CD4-positive, alpha-beta T cell treated with Interferon gamma for 1 hour (primary cell): ENCODE measurements around the gene ALKBH3.

Source experiments
- DNase-seq: peaks from one replicate; pipeline ENCODE4 v3.0.0-alpha.2; 2020

ALKBH3 gene

DNA sequence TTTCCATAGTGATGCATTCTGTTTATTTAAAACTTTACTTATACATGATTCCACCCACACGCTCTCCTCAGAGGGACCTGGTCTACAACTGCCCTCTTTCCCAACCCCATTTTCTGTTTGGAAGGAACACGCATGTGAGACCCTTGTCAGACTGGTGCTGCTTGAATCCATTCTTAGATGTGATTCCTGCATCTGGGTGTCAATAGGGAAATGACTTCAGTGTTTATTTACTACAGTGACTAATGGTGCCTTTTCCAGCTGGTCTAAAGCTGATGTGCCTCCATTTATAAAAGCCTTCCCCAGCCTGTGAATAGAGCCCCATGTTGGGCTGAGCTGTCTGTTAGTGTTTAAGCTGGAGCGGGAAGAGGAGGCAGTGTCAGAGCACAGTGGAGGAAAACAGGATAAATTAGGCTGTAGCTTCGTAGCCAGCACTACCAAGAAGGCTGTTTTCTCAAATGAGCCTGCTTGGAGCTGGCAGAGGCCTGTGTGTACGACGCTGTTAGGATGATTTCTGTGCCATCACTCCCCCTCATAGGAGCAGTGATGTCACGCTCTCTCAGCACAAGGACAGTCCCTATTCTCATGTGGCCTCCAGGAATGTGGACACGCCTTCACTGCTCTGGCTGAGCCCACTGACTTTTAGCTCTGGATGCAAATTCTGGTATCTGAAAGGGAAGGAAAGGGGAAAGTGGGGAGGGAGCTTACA lies 42.9 kb downstream of the ALKBH3 start:
- no peak for DNase-seq

DNA sequence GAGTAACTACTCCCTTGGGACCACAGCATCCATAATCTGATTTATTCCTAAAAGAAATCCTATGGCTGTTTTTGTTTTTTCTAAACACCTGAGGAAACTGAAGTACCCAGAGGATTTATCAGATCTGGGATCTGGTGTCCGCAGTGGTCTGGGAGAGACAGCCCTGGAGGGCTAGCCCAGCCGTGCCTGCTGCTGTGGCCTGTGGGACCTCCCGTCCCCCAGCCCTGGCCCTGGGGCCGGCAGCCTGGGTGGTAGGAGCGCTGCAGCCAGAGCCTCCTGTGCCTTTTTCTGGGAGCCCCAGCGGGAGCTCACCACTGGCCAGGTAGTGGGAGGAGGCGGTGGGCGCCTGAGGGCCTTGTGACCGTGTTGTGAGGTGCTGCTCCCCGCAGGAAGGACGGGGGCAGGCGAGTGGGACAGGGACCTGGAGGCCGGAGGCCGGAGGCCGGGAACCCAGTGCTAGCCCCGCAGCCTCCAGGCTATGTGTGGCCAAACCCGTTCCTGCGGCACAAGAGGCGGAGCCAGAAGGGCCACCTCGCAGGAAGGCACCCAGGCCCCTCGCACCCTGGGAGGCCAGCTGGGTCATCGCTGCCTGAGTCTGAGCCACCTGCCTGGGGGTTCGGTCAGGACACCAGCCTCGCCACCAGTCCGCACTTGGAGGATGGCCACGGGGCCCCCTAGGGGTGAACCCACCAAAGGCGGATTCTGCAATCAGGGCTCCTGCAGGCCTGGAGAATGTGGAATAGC lies 43.7 kb downstream of the ALKBH3 start:
- no peak for DNase-seq

DNA sequence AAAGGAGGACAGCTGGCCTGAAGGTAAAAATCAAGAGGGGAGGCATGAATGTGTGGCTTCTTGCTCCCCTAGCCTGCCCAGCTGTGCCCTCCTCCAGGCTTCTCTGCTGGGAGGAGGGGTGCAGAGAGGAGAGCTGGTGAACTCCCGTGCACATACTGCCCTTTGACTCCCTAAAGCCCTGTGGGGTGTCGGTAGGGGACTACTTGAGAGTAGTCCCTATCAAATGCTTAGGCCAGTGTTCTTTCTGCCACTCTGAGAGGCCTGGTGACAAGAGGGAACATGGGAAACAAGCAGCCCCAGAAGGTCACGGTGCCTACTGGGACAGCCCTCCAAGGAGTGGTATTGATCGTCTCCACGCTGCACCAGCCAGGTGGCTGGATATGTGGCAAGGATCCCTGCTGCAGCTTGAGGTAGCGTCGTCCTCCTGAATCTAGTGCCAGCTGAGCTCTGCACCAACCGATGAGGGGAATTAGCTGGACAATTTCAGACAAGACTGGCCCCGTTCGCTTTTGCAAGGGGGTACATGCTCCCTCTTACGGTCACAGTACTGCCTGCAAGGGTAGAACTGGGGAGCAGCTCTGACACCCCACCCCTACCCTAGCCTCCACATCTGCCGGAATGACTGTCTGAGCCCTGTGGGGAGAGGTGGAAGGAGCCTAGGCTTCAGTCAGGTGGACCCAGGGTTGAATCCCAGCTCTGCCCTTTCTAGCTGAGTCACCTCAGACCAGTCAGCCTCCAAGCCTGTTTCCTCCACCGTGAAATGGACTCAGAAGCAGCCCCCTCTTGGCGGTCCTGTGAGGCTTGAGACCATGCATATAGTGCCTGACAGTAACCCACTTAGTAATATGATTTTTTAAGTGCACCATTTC lies 44.7 kb downstream of the ALKBH3 start:
- no peak for DNase-seq

DNA sequence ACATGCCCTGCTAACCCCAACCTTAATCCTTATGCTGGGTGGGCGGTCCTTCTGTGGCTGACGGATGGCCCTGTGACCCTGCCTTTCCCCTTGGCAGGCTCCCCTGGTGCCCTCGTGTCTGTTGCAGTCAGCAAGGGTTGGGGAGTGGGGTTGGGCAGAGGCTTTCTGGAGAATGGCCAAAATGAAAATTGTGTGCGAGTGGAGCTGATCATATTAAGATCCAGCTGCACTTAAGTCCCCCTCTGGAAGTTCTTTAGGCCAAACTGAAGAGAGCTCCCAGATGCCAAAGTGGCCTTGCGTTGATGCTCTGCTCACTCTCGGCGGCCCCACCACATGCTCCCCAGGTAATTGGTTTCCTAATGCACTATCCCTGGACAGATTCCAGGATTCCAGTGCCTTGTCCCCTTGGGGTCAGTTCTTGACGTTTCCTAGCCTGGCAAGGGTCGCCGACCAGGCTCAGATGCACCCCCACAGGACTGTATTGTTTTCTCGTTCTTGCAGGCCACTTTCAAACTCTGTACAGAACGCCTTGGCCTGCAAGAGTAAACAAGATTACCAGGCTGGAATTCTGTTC lies 45.4 kb downstream of the ALKBH3 start:
- DNase-seq, result no peak

- no peak for DNase-seq
These were observed 46.4 kb downstream of the ALKBH3 start for GRCh38 chr11:43927070-43927469.

GRCh38 chr11:43927925-43928707 lies 47.5 kb downstream of the ALKBH3 start:
- DNase-seq, result no peak

- no peak for DNase-seq
These were observed 48.1 kb downstream of the ALKBH3 start for GRCh38 chr11:43928721-43929120.

DNA sequence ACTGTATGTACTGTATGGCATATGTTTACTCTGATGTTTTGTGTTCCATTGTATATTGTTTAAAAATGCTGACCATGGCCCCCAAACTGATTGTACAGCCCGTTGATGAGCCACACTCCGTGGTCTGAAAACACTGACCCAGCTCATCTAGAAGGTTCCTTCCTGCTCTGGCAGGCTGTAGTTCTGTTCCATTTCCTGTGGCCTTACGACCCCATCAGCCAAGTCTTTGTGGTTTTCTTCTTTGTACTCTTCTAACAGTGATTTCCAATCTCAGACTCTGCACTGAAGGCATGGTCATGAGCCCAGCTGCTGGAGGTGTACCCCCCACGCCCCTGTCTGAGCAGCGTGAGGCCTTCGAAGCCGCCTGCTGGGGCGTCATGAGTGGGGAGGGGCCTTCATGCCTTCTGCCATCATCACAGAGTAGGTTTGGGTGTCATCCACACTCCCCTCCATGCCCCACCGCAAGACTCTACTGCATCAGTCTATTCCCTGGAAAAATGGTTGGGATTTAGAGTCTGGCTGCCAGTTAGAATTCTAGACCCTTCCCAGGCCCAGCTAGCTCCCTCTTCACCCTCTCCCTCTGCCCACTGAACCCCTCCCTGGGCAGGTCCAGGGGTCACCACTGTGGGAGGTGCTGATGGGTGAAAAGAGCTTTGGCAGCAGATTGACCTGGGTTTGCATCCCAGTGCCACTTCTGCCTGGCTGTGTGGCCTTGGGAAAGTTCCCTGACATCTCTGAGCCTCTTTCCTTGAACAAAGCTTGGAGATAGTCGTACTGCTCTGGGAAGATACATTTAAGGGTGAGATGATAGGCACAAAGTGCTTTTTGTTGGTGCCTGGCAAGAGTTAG lies 50.5 kb downstream of the ALKBH3 start:
- no peak for DNase-seq

DNA sequence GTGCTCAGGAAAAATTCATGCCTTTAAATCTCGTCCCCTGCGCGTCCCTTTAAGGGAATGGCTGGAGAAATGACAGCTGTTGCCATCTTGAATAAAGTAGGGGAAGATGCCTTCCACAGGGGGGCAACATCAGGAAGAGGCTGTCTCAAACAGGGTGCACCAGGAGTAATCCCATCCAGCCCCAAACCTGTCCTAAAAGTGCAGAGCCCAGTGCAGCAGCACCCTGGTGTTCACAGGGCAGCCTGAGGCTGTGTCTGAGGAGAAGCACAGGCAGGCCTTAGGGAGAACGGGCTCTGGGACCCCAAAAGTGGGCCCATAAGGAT lies 51.0 kb downstream of the ALKBH3 start:
- no peak for DNase-seq

GRCh38 chr11:43933226-43933607 lies 52.6 kb downstream of the ALKBH3 start:
- no peak for DNase-seq

GRCh38 chr11:43933608-43934551 lies 53.2 kb downstream of the ALKBH3 start:
- DNase-seq, result no peak

DNA sequence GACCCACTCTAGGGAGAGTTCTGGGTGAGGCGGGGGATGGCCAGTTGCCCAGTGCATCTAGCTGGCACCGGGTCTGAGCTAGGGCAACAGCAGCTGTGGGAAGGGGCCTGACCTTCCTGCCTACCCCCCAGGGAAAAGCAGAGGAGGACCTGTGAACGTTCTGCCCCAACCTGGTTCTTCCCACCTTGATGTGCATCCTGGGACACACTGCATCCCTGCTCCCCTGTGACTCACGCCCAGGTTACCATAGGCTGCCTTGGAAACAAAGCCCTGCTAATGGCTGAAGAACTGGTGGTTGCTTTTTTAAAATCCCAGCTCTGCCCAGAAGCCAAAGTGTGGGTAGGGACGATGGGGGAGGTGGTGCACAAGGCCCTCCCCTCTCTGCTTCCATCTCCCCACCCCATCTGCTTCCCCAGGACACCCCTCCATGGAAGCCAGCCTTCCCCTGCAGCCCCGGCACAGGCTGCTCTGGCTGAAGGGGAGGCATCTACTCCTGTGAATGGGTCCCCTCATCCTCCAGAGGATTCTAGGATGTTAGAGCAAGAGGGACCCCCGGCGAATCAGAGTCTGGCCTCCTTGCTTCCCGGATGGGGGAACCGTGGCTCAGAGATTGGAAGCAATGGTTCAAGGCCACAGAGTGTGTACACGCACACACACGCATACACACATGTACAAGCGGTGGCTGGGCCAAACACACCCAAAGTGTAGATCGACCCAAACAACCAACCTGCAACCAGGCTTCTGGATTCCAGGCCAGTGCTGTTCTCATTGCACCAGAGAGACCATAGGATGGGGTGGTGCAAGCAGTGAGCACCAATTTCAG lies 54.2 kb downstream of the ALKBH3 start:
- no peak for DNase-seq

DNA sequence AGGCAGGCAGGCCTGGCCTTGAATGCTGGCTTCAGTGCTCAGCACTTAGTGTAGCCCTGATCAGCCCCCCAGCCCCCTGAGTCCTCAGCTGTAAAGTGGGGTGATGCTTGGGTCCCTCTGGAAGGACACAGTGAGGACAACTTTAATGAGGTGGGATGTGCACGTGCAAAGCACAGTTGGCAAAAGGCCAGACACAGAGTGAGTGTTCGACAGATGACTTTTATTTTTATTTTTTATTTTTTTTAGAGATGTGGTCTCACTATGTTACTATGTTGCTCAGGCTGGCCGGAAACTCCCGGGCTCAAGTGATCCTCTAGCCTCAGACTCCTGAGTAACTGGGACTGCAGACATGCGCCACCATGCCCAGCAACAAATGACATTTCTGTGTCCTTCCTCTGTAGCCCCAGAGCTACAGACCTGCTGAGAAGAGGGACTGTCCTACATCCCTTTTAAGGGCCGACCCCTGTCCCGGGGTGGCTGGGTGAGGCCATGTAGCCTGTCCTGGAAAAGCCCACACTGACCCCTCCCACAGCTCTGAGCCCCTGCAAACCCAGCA lies 54.9 kb downstream of the ALKBH3 start:
- DNase-seq, result no peak

- no peak for DNase-seq
These were observed 55.4 kb downstream of the ALKBH3 start for GRCh38 chr11:43936076-43936475.

- no peak for DNase-seq
These were observed 57.1 kb downstream of the ALKBH3 start for GRCh38 chr11:43937434-43938411.

GRCh38 chr11:43941257-43941994 lies 60.8 kb downstream of the ALKBH3 start:
- DNase-seq, result no peak
